Bronchial epithelial cell (primary cell): ENCODE data around the gene BOK. TPM values are rescaled to one million over a fixed set of nuclear protein-coding genes. Genes with fewer than 3 reads are reported as not detected.
"Not testable (repeated sequence)": the region's sequence is repeated elsewhere in the genome, so short reads cannot be mapped to it uniquely, and the experiment has no call there.

ENCODE experiments used
- DNase-seq: peaks from one replicate; pipeline ENCODE4 v3.0.0-alpha.2; 2010; ENCODE audit warnings: low read depth
- FAIRE-seq: peaks from 2 replicates; lab custom pipeline; 2011; peaks lifted over from hg19 to GRCh38; lab: Jason Lieb, UNC
- H3K27me3 ChIP-seq: 2 replicates; pipeline ENCODE4 v1.5.1; 2011; ENCODE audit warnings: low read length; ENCODE audit not compliant: control insufficient read depth, insufficient read depth
- H3K36me3 ChIP-seq: 2 replicates; pipeline ENCODE4 v1.5.1; 2011; ENCODE audit warnings: low read length; ENCODE audit not compliant: control insufficient read depth, insufficient read depth
- H3K4me3 ChIP-seq: 2 replicates; pipeline ENCODE4 v1.5.1; 2011; ENCODE audit warnings: mild to moderate bottlenecking, low read depth, low read length, control low read depth
- CTCF ChIP-seq: IDR thresholded peaks from 2 replicates; pipeline ENCODE4 v1.5.1; 2011; ENCODE audit warnings: mild to moderate bottlenecking, moderate library complexity, low read length, control low read depth, inconsistent platforms; ENCODE audit not compliant: insufficient read depth, severe bottlenecking
- total RNA-seq: library from RNA; depleted of rRNA; stranded (reverse); fragments of >200 nt; gene quantifications from 2 replicates; pipeline ENCODE4 v1.2.1, GENCODE V29; 2014

The BOK gene
- total RNA-seq, 1 donor from 2014 or later = 19.5 TPM

GRCh38 chr2:241566468-241566867 is 7.9 kb downstream of the BOK start:
- FAIRE-seq (no peak), DNase-seq (no peak)
- peaks cover 29% of the 10 kb centered on the region for H3K36me3 ChIP-seq

GRCh38 chr2:241567266-241567665 is 8.7 kb downstream of the BOK start:
- DNase-seq, H3K27me3 ChIP-seq, H3K4me3 ChIP-seq, FAIRE-seq: not testable (repeated sequence)
- H3K36me3 ChIP-seq = peaks cover 31% of the 10 kb centered on the region

More at GRCh38 chr2:241566468-241566867, 7.9 kb downstream of the BOK start:
- TF ChIP-seq CTCF = no peak
- no peak overlapping the region for H3K4me3 ChIP-seq
- H3K27me3 ChIP-seq = no peaks in the 10 kb centered on the region

GRCh38 chr2:241567776-241568175 is 9.2 kb downstream of the BOK start:
- no peaks in the 10 kb centered on the region for H3K27me3 ChIP-seq
- DNase-seq (no peak), FAIRE-seq (no peak)
- no peak for TF ChIP-seq CTCF
- H3K36me3 ChIP-seq = peaks cover 27% of the 10 kb centered on the region
- H3K4me3 ChIP-seq = no peak overlapping the region

- FAIRE-seq = no peak
- H3K4me3 ChIP-seq = no peak overlapping the region
- no peak for TF ChIP-seq CTCF
- DNase-seq = no peak
- H3K27me3 ChIP-seq = no peaks in the 10 kb centered on the region
- peaks cover 21% of the 10 kb centered on the region for H3K36me3 ChIP-seq
Observed at GRCh38 chr2:241568726-241569125, 10.2 kb downstream of the BOK start.

- H3K36me3 ChIP-seq = peaks cover 16% of the 10 kb centered on the region
- DNase-seq = no peak
- H3K4me3 ChIP-seq = no peak overlapping the region
Observed at GRCh38 chr2:241569831-241570281, 11.3 kb downstream of the BOK start.

GRCh38 chr2:241570961-241571581 is 12.5 kb downstream of the BOK start:
- Histone ChIP-seq H3K27me3 (no peaks in the 10 kb centered on the region), H3K36me3 (peaks cover 16% of the 10 kb centered on the region), H3K4me3 (no peak overlapping the region)
- no peak for FAIRE-seq
- TF ChIP-seq CTCF = no peak
- DNase-seq = no peak

More at GRCh38 chr2:241569831-241570281, 11.3 kb downstream of the BOK start:
- FAIRE-seq = no peak
- H3K27me3 ChIP-seq = no peaks in the 10 kb centered on the region
- TF ChIP-seq CTCF = no peak
